HEK293T (cell line): ENCODE measurements around the gene NEK3.

Source experiments
- BHLHE40 ChIP-seq: fragments of 450-650 bp; IDR thresholded peaks from 2 replicates; pipeline ENCODE4 v1.6.1; 2016; ENCODE audit warnings: mild to moderate bottlenecking, moderate library complexity, borderline replicate concordance
- CTBP1 ChIP-seq: fragments of 450-650 bp; IDR thresholded peaks from 2 replicates; pipeline ENCODE4 v1.6.1; 2016; ENCODE audit warnings: borderline replicate concordance
- ELF4 ChIP-seq: fragments of 450-650 bp; IDR thresholded peaks from 2 replicates; pipeline ENCODE4 v1.6.1; 2017; ENCODE audit warnings: antibody characterized with exemption
- FOXM1 ChIP-seq: fragments of 450-650 bp; IDR thresholded peaks from 2 replicates; pipeline ENCODE4 v1.6.1; 2017; ENCODE audit warnings: mild to moderate bottlenecking, borderline replicate concordance
- NFRKB ChIP-seq: fragments of 450-650 bp; IDR thresholded peaks from 2 replicates; pipeline ENCODE4 v1.6.1; 2016; ENCODE audit warnings: mild to moderate bottlenecking, moderate library complexity
- SP1 ChIP-seq: fragments of 450-650 bp; IDR thresholded peaks from 2 replicates; pipeline ENCODE4 v1.6.1; 2017
- TARDBP ChIP-seq: fragments of 450-650 bp; IDR thresholded peaks from 2 replicates; pipeline ENCODE4 v1.6.1; 2016

- TF ChIP-seq SP1 (no peak), FOXM1 (no peak), TARDBP (no peak), ELF4 (no peak), NFRKB (no peak), BHLHE40 (no peak), CTBP1 (no peak)
Measured at GRCh38 chr13:52147225-52147624, 12.2 kb downstream of the NEK3 start.
